HepG2 (cell line): Measurements from ENCODE around the gene SEC14L1. TPM values are rescaled to one million over a fixed set of nuclear protein-coding genes. Genes with fewer than 3 reads are reported as not detected.

Experiments
- ATAC-seq: fragments of 200-7000 bp; cut with Tn5 transposase; 3 replicates; pipeline ENCODE4 v1.9.1; 2020; ENCODE audit warnings: mild to moderate bottlenecking, moderate library complexity
- BruUV-seq: library from RNA; stranded (reverse); fragments of 400-500 nt; replicated peaks from 2 replicates; lab custom pipeline; 2021; lab: Mats Ljungman, UMichigan
- CTCF ChIA-PET: fragments of 300-600 bp; formaldehyde crosslinking; extraction: SDS; loops from one replicate; lab custom pipeline; 2021; ENCODE audit warnings: low total read pairs, inconsistent platforms, low intra/inter-chr PET ratio; lab: Yijun Ruan, JAX
- POLR2A ChIA-PET: fragments of 350-600 bp; sonication (Branson Sonifier 250); formaldehyde crosslinking; loops from one replicate; lab custom pipeline; 2020; ENCODE audit warnings: antibody characterized with exemption, inconsistent platforms; lab: Yijun Ruan, JAX
- DNase-seq: peaks from one replicate; pipeline ENCODE4 v3.0.0-alpha.2; 2015; ENCODE audit warnings: low spot score
- FAIRE-seq: peaks from 3 replicates; lab custom pipeline; 2011; peaks lifted over from hg19 to GRCh38; lab: Jason Lieb, UNC
- H2AFZ ChIP-seq: one replicate; pipeline ENCODE4 v1.6.1; 2011; ENCODE audit warnings: low read length, inconsistent platforms
- H3K27ac ChIP-seq: fragments of 300-600 bp; 3 replicates; pipeline ENCODE4 v1.8.0; 2011; ENCODE audit warnings: mixed run types, mild to moderate bottlenecking, mixed read lengths, low read length, inconsistent platforms; ENCODE audit not compliant: insufficient read depth; ENCODE audit errors: extremely low read length
- H3K27me3 ChIP-seq, 2 experiments: fragments of 200-600 bp in 1 of 2; 2 replicates in 1 of 2; 3 replicates in 1 of 2; pipeline versions ENCODE4 v1.6.0 to v1.8.0; 2011; ENCODE audit warnings: low read length in 2 of 2, mild to moderate bottlenecking in 2 of 2, moderate library complexity in 2 of 2, inconsistent platforms in 1 of 2; ENCODE audit not compliant: insufficient read depth in 2 of 2, control insufficient read depth in 1 of 2
- H3K36me3 ChIP-seq, 2 experiments: fragments of 200-600 bp in 1 of 2; replicated peaks in 1 of 2; 2 replicates in 1 of 2; 3 replicates in 1 of 2; pipeline versions ENCODE4 v1.5.1 to v1.8.0; 2011; ENCODE audit warnings: low read length in 2 of 2, inconsistent platforms in 1 of 2; ENCODE audit not compliant: insufficient read depth in 2 of 2, control insufficient read depth in 1 of 2
- H3K4me1 ChIP-seq: 2 replicates; pipeline ENCODE4 v1.5.1; 2012; ENCODE audit warnings: low read length, inconsistent platforms; ENCODE audit not compliant: insufficient read depth
- H3K4me2 ChIP-seq: 2 replicates; pipeline ENCODE4 v1.6.0; 2011; ENCODE audit warnings: low read depth, low read length, inconsistent platforms
- H3K4me3 ChIP-seq, 3 experiments: fragments of 200-600 bp in 1 of 3; sonication (generic), shearing (Covaris generic) in 1 of 3; replicated peaks in 1 of 3; 2 replicates each; pipeline ENCODE4 v1.5.1; 2011 to 2016; ENCODE audit warnings: low read length in 3 of 3, inconsistent platforms in 2 of 3, low read depth in 2 of 3, mild to moderate bottlenecking in 2 of 3, control low read depth in 1 of 3, mixed read lengths in 1 of 3; ENCODE audit not compliant: insufficient read depth in 1 of 3
- H3K79me2 ChIP-seq: one replicate; pipeline ENCODE4 v1.6.1; 2011; ENCODE audit warnings: low read length, inconsistent platforms; ENCODE audit not compliant: insufficient read depth
- H3K9ac ChIP-seq: 2 replicates; pipeline ENCODE4 v1.6.0; 2011; ENCODE audit warnings: mild to moderate bottlenecking, low read depth, low read length, inconsistent platforms; ENCODE audit not compliant: insufficient read depth
- H3K9me3 ChIP-seq: 2 replicates; pipeline ENCODE4 v1.5.1; 2012; ENCODE audit warnings: mild to moderate bottlenecking, low read length
- H4K20me1 ChIP-seq: 2 replicates; pipeline ENCODE4 v1.6.0; 2011; ENCODE audit warnings: inconsistent platforms, mild to moderate bottlenecking, low read length, moderate library complexity; ENCODE audit not compliant: insufficient read depth
- ATRX ChIP-seq: sonication (generic); formaldehyde crosslinking; IDR thresholded peaks from 2 replicates; pipeline ENCODE4 v1.4.0; 2020; ENCODE audit warnings: missing genetic modification reagents, borderline replicate concordance
- ETV5 ChIP-seq: IDR thresholded peaks from 2 replicates; pipeline ENCODE4 v1.6.1; 2018; ENCODE audit warnings: missing biosample characterization, missing genetic modification reagents, inconsistent platforms, borderline replicate concordance
- FOSL1 ChIP-seq: sonication (generic); formaldehyde crosslinking; IDR thresholded peaks from 2 replicates; pipeline ENCODE4 v1.9.0; 2021; ENCODE audit warnings: missing genetic modification reagents, borderline replicate concordance
- FOXA1 ChIP-seq, 2 experiments: fragments of 450-650 bp in 1 of 2; sonication (generic) in 1 of 2; formaldehyde crosslinking in 1 of 2; IDR thresholded peaks; 2 replicates each; pipeline versions ENCODE4 v1.4.0 to v1.6.1; 2016 to 2020; ENCODE audit warnings: missing genetic modification reagents in 1 of 2
- KLF6 ChIP-seq: IDR thresholded peaks from 2 replicates; pipeline ENCODE4 v1.8.0; 2016; ENCODE audit warnings: missing biosample characterization, missing genetic modification reagents
- NBN ChIP-seq: fragments of 450-650 bp; conservative IDR thresholded peaks from 2 replicates; pipeline ENCODE4 v1.6.1; 2017
- NONO ChIP-seq, 2 experiments: fragments of 450-650 bp in 1 of 2; sonication (generic) in 1 of 2; formaldehyde crosslinking in 1 of 2; IDR thresholded peaks in 1 of 2; conservative IDR thresholded peaks in 1 of 2; 2 replicates each; pipeline versions ENCODE4 v1.6.1 to v1.8.0; 2017 to 2022; ENCODE audit warnings: mild to moderate bottlenecking in 1 of 2, missing genetic modification reagents in 1 of 2, moderate library complexity in 1 of 2
- PAF1 ChIP-seq: IDR thresholded peaks from 2 replicates; pipeline ENCODE4 v1.6.1; 2016; ENCODE audit warnings: missing genetic modification reagents, missing compliant biosample characterization
- PRPF4 ChIP-seq: fragments of 200-400 bp; formaldehyde crosslinking; IDR thresholded peaks from 2 replicates; pipeline ENCODE4 v1.6.1; 2016; ENCODE audit warnings: low read length, low read depth; ENCODE audit not compliant: poor library complexity, severe bottlenecking
- SAP130 ChIP-seq: IDR thresholded peaks from 2 replicates; pipeline ENCODE4 v1.6.1; 2016; ENCODE audit warnings: low read depth
- TBX2 ChIP-seq: sonication (generic); formaldehyde crosslinking; IDR thresholded peaks from 2 replicates; pipeline ENCODE4 v1.5.0; 2020; ENCODE audit warnings: missing genetic modification reagents, mild to moderate bottlenecking, borderline replicate concordance
- ZNF354B ChIP-seq: sonication (generic); formaldehyde crosslinking; IDR thresholded peaks from 2 replicates; pipeline ENCODE4 v1.8.0; 2022; ENCODE audit warnings: mild to moderate bottlenecking, missing genetic modification reagents
- ZNF678 ChIP-seq: sonication (generic); formaldehyde crosslinking; IDR thresholded peaks from 2 replicates; pipeline ENCODE4 v1.4.0; 2020; ENCODE audit warnings: mild to moderate bottlenecking, missing genetic modification reagents
- WGBS: methylation state at CpG from one replicate; pipeline ENCODE4 v1.1.6; 2017; ENCODE audit warnings: low lambda C conversion rate; 5-methylcytosine and 5-hydroxymethylcytosine counted together
- in situ Hi-C: cut with HindIII; loops from 2 replicates; pipeline ENCODE4 v1.10.0; 2017; ENCODE audit warnings: low pct_unique_long_range_greater_than_20kb; ENCODE audit not compliant: extremely low pct_ligation_motif_present
- intact Hi-C: fragments of 100-400 bp; cut with micrococcal nuclease; formaldehyde crosslinking; loops from one replicate; pipeline ENCODE4 v1.10.0; 2022; ENCODE audit not compliant: unreplicated experiment
- polyA plus RNA-seq, 8 experiments: library from polyadenylated mRNA; depleted of rRNA in 3 of 8; stranded (reverse) in 7 of 8; unstranded in 1 of 8; fragments of >200 nt; fragmentation: Illumina TruSeq in 4 of 8; extraction: Trizol in 4 of 8; gene quantifications; 2 replicates each; pipeline versions ENCODE4 v1.2.1 to v1.2.3, GENCODE V29; 2011 to 2016; ENCODE audit warnings: low read depth in 4 of 8, missing spikeins in 1 of 8, mixed read lengths in 1 of 8; ENCODE audit not compliant: insufficient read depth in 1 of 8
- total RNA-seq, 5 experiments: library from RNA; depleted of rRNA; stranded (reverse); fragments of >200 nt; fragmentation: Illumina TruSeq; extraction: Trizol; gene quantifications; 2 replicates each; pipeline ENCODE4 v1.2.3, GENCODE V29; 2016; ENCODE audit warnings: low read depth in 1 of 5
- TF ChIP-seq, protein P1 (sequence below): sonication (generic); formaldehyde crosslinking; IDR thresholded peaks from 2 replicates; pipeline ENCODE4 v1.8.1; 2023; ENCODE audit warnings: mild to moderate bottlenecking, missing genetic modification reagents
- TF ChIP-seq, protein P2 (sequence below): IDR thresholded peaks from 2 replicates; pipeline ENCODE4 v1.6.1; 2018; ENCODE audit warnings: missing genetic modification reagents
- TF ChIP-seq, protein P3 (sequence below): sonication (generic); formaldehyde crosslinking; IDR thresholded peaks from 2 replicates; pipeline ENCODE4 v1.4.0; 2020; ENCODE audit warnings: missing genetic modification reagents, borderline replicate concordance

The SEC14L1 gene
- total and polyA plus RNA-seq, 2 of the 13 experiments (the other 11 are each of a cell fraction or from before 2014, with no cell fraction given) = 26.3 to 43.9 TPM

DNA sequence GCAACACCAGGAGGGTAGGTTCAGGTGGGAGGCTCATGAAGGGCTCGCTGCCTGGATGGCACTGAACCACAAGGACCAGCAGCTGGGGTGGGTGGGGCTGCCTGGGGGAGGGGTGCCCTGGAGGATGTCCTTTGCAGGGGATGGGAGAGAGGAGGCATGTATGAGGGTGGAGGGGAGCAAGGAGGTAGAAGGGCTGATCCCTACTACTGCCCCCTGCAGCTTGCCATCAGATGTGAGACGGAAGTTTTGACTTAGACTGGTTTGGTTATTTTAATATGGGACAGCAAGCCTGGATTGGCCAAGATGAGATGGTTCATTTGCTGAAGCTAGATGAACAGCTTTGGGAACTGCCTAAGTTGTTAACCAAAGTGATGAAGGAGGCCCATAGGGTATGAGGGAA is 115.9 kb downstream of the SEC14L1 start (continued):
- TF ChIP-seq FOSL1 (no peak), PRPF4 (no peak), PAF1 (CRISPR knock-in tag) (no peak), ZNF678 (CRISPR knock-in tag) (no peak)
- TF ChIP-seq, all 625 proteins: peak for 0

DNA sequence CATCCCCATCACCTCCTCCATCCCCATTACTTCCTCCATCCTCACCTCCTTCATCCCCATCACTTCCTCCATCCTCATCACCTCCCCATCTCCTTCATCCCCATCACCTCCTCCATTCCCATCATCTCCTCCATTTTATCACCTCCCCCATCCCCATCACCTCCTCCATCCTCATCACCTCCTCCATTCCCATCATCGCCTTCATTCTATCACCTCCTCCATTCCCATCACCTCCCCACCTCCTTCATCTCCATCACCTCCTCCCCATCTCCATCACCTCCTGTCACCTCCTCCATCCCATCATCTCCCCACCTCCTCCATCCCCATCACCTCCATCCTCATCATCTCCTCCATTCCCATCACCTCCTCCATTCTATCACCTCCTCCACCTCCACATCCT is 116.4 kb downstream of the SEC14L1 start:
- POLR2A ChIA-PET = interaction anchor here (3.1 kb wide), 1 partner anchor 23 kb away, joined by 18 read pairs; no protein-coding TSS in a partner anchor
- DNase-seq (no peak), FAIRE-seq (no peak), ATAC-seq (no peak)
- no peak overlapping the region for H3K4me3 ChIP-seq
- BruUV-seq = no TSS peak
- CTCF ChIA-PET = no interaction called here
- 23% methylated on average over 1 of the region's 1 CpG for WGBS
- H3K27me3 ChIP-seq = peaks cover 6 to 68% of the 10 kb centered on the region in 2 experiments; a peak in 4 of 5 replicates
- H3K4me1 ChIP-seq = peaks cover 32% of the 10 kb centered on the region
- H3K4me2 ChIP-seq = no peak overlapping the region
- H3K9me3 ChIP-seq = no peaks in the 10 kb centered on the region
- H3K9ac ChIP-seq = no peak overlapping the region
- intact Hi-C loops (no loop called here), in situ Hi-C loops (no loop called here)
- H3K36me3 ChIP-seq = no peaks in the 10 kb centered on the region
- H4K20me1 ChIP-seq = no peaks in the 10 kb centered on the region
- no peak overlapping the region for H2AFZ ChIP-seq
- no peaks in the 10 kb centered on the region for H3K79me2 ChIP-seq
- H3K27ac ChIP-seq = no peak overlapping the region
- TF ChIP-seq, protein P1, sequence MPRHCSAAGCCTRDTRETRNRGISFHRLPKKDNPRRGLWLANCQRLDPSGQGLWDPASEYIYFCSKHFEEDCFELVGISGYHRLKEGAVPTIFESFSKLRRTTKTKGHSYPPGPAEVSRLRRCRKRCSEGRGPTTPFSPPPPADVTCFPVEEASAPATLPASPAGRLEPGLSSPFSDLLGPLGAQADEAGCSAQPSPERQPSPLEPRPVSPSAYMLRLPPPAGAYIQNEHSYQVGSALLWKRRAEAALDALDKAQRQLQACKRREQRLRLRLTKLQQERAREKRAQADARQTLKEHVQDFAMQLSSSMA = no peak
- TF ChIP-seq KLF6 (no peak), ATRX (CRISPR knock-in tag) (no peak), TBX2 (CRISPR knock-in tag) (no peak), ETV5 (CRISPR knock-in tag) (no peak), FOXA1 (IDR thresholded peaks at IDR 0.05) (peak; percentile 55; the same call in 1 of the 2 replicates), FOXA1 (CRISPR knock-in tag; IDR thresholded peaks at IDR 0.05) (no peak), ZNF354B (no peak), NONO (IDR thresholded peaks at IDR 0.05) (no peak), NONO (CRISPR knock-in tag; conservative IDR thresholded peaks at IDR 0.05) (no peak), NBN (0 out of 2 replicates have a peak, but pooled peaks have one; percentile 13), SAP130 (CRISPR knock-in tag) (no peak)
- TF ChIP-seq, protein P2, sequence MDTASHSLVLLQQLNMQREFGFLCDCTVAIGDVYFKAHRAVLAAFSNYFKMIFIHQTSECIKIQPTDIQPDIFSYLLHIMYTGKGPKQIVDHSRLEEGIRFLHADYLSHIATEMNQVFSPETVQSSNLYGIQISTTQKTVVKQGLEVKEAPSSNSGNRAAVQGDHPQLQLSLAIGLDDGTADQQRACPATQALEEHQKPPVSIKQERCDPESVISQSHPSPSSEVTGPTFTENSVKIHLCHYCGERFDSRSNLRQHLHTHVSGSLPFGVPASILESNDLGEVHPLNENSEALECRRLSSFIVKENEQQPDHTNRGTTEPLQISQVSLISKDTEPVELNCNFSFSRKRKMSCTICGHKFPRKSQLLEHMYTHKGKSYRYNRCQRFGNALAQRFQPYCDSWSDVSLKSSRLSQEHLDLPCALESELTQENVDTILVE (CRISPR knock-in tag) = no peak
- TF ChIP-seq, protein P3, sequence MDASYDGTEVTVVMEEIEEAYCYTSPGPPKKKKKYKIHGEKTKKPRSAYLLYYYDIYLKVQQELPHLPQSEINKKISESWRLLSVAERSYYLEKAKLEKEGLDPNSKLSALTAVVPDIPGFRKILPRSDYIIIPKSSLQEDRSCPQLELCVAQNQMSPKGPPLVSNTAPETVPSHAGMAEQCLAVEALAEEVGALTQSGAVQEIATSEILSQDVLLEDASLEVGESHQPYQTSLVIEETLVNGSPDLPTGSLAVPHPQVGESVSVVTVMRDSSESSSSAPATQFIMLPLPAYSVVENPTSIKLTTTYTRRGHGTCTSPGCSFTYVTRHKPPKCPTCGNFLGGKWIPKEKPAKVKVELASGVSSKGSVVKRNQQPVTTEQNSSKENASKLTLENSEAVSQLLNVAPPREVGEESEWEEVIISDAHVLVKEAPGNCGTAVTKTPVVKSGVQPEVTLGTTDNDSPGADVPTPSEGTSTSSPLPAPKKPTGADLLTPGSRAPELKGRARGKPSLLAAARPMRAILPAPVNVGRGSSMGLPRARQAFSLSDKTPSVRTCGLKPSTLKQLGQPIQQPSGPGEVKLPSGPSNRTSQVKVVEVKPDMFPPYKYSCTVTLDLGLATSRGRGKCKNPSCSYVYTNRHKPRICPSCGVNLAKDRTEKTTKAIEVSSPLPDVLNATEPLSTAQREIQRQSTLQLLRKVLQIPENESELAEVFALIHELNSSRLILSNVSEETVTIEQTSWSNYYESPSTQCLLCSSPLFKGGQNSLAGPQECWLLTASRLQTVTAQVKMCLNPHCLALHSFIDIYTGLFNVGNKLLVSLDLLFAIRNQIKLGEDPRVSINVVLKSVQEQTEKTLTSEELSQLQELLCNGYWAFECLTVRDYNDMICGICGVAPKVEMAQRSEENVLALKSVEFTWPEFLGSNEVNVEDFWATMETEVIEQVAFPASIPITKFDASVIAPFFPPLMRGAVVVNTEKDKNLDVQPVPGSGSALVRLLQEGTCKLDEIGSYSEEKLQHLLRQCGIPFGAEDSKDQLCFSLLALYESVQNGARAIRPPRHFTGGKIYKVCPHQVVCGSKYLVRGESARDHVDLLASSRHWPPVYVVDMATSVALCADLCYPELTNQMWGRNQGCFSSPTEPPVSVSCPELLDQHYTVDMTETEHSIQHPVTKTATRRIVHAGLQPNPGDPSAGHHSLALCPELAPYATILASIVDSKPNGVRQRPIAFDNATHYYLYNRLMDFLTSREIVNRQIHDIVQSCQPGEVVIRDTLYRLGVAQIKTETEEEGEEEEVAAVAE (CRISPR knock-in tag) = no peak
